DMS53 treated with DMSO at 0.1 percent for 48 hours (cell line): Measurements from ENCODE around the gene CACNA2D1.

Experiments used
- DNase-seq: peaks from one replicate; lab custom pipeline; 2025; ENCODE audit not compliant: unreplicated experiment; lab: John Stamatoyannopoulos, UW

CACNA2D1 gene

DNA sequence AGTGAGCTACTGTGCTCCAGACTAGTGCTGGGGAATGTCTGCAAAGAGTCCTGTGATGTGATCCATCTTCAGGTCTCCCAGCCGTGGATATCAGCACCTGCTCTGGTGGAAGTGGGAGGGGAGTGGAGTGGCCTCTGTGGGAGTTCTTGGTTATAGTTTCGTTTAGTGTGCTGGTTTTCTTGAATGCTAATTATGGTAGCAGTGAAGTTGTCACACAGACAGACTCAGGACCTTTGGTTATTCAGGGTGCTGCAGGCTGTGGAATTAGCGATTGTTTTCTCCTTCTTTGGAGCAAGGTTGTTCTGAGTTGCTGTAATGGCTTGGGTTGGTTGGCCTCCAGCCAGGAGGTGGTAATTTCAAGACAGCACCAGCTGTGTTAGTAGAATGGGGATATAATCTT lies 541.0 kb downstream of the CACNA2D1 start:
- DNase-seq: no peak
